ENCODE results near the gene EPS8L1. TPM values are rescaled to one million over a fixed set of nuclear protein-coding genes. Genes with fewer than 3 reads are reported as not detected.

Gene EPS8L1
- total RNA-seq, 1 experiment from 2014 or later, result 62.1 TPM

GRCh38 chr19:55131421-55131820 is 55.8 kb downstream of the EPS8L1 start:
- Histone ChIP-seq H3K27ac (ENCODE audit: low read depth, low read length) (no peak overlapping the region), H4K20me1 (ENCODE audit: insufficient read depth) (no peaks in the 10 kb centered on the region), H3K9ac (ENCODE audit: low read length) (no peak overlapping the region), H3K9me2 (ENCODE audit: insufficient read depth) (no peaks in the 10 kb centered on the region), H3K27me3 (ENCODE audit: insufficient read depth, low read length) (no peaks in the 10 kb centered on the region), H3K4me3 (replicated peaks in 1 of 2; ENCODE audit: low read depth in 1 of 2, low read length in 2 of 2) (no peak overlapping the region), H3K36me3 (ENCODE audit: control insufficient read depth in 1 of 2, insufficient read depth in 2 of 2, low read length in 2 of 2) (peaks cover 0 to 10% of the 10 kb centered on the region in 2 experiments; a peak in 2 of 4 replicates), H3K4me2 (ENCODE audit: low read length) (no peak overlapping the region), H2AFZ (ENCODE audit: low read depth, low read length, poor library complexity, severe bottlenecking) (no peak overlapping the region), H3K79me2 (ENCODE audit: insufficient read depth, low read length) (no peaks in the 10 kb centered on the region), H3K9me3 (ENCODE audit: control insufficient read depth in 1 of 2, insufficient read depth in 1 of 2, low read depth in 1 of 2, low read length in 2 of 2) (no peaks in the 10 kb centered on the region), H3K4me1 (ENCODE audit: control insufficient read depth in 1 of 2, insufficient read depth in 2 of 2, low read length in 2 of 2) (0 out of 4 replicates have a peak, but pooled peaks cover 0 to 3% of the 10 kb centered on the region in 2 experiments)
- ATAC-seq (no peak), DNase-seq (ENCODE audit: low read depth, low spot score) (no peak)
- POLR2A ChIA-PET, result no interaction called here
- BruUV-seq (replicated peaks), result no TSS peak
- RAD21 ChIA-PET (ENCODE audit: low non-redundant PET in 1 of 2, low total read pairs in 2 of 2, uncharacterized antibody in 2 of 2, unreplicated experiment in 2 of 2), result no interaction called here
- intact Hi-C loops (cut with micrococcal nuclease), result no loop called here
- TF ChIP-seq JUND (IDR thresholded peaks at IDR 0.05) (no peak), ZFX (IDR thresholded peaks at IDR 0.05) (no peak), EGR1 (IDR thresholded peaks at IDR 0.05; ENCODE audit: low read depth) (no peak)
- TF ChIP-seq, protein P1, sequence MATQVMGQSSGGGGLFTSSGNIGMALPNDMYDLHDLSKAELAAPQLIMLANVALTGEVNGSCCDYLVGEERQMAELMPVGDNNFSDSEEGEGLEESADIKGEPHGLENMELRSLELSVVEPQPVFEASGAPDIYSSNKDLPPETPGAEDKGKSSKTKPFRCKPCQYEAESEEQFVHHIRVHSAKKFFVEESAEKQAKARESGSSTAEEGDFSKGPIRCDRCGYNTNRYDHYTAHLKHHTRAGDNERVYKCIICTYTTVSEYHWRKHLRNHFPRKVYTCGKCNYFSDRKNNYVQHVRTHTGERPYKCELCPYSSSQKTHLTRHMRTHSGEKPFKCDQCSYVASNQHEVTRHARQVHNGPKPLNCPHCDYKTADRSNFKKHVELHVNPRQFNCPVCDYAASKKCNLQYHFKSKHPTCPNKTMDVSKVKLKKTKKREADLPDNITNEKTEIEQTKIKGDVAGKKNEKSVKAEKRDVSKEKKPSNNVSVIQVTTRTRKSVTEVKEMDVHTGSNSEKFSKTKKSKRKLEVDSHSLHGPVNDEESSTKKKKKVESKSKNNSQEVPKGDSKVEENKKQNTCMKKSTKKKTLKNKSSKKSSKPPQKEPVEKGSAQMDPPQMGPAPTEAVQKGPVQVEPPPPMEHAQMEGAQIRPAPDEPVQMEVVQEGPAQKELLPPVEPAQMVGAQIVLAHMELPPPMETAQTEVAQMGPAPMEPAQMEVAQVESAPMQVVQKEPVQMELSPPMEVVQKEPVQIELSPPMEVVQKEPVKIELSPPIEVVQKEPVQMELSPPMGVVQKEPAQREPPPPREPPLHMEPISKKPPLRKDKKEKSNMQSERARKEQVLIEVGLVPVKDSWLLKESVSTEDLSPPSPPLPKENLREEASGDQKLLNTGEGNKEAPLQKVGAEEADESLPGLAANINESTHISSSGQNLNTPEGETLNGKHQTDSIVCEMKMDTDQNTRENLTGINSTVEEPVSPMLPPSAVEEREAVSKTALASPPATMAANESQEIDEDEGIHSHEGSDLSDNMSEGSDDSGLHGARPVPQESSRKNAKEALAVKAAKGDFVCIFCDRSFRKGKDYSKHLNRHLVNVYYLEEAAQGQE (IDR thresholded peaks at IDR 0.05; ENCODE audit: low read depth), result no peak
- CTCF ChIA-PET, result no interaction called here

GRCh38 chr19:55132453-55133129 is 56.9 kb downstream of the EPS8L1 start:
- Histone ChIP-seq H3K79me2 (ENCODE audit: insufficient read depth, low read length) (no peaks in the 10 kb centered on the region), H3K27ac (ENCODE audit: low read depth, low read length) (no peak overlapping the region), H3K4me2 (ENCODE audit: low read length) (no peak overlapping the region), H3K36me3 (ENCODE audit: control insufficient read depth in 1 of 2, insufficient read depth in 2 of 2, low read length in 2 of 2) (peaks cover 0 to 13% of the 10 kb centered on the region in 2 experiments; a peak in 2 of 4 replicates), H2AFZ (ENCODE audit: low read depth, low read length, poor library complexity, severe bottlenecking) (no peak overlapping the region), H3K27me3 (ENCODE audit: insufficient read depth, low read length) (no peaks in the 10 kb centered on the region), H3K4me3 (replicated peaks in 1 of 2; ENCODE audit: low read depth in 1 of 2, low read length in 2 of 2) (no peak overlapping the region), H3K4me1 (ENCODE audit: control insufficient read depth in 1 of 2, insufficient read depth in 2 of 2, low read length in 2 of 2) (0 out of 4 replicates have a peak, but pooled peaks cover 0 to 3% of the 10 kb centered on the region in 2 experiments), H3K9ac (ENCODE audit: low read length) (no peak overlapping the region), H3K9me3 (ENCODE audit: control insufficient read depth in 1 of 2, insufficient read depth in 1 of 2, low read depth in 1 of 2, low read length in 2 of 2) (no peaks in the 10 kb centered on the region), H3K9me2 (ENCODE audit: insufficient read depth) (no peaks in the 10 kb centered on the region), H4K20me1 (ENCODE audit: insufficient read depth) (no peaks in the 10 kb centered on the region)
- ChIA-PET POLR2A (no interaction called here), RAD21 (ENCODE audit: low non-redundant PET in 1 of 2, low total read pairs in 2 of 2, uncharacterized antibody in 2 of 2, unreplicated experiment in 2 of 2) (no interaction called here), CTCF (no interaction called here)
- intact Hi-C loops (cut with micrococcal nuclease), result no loop called here
- DNase-seq (ENCODE audit: low read depth, low spot score), result no peak
- ATAC-seq, result no peak
- no TSS peak for BruUV-seq (replicated peaks)
- TF ChIP-seq EZH2 (IDR thresholded peaks at IDR 0.05), result no peak
- no peak for TF ChIP-seq CTCF (IDR thresholded peaks at IDR 0.05 in 2 of 3, conservative IDR thresholded peaks at IDR 0.05 in 1 of 3; ENCODE audit: borderline replicate concordance in 1 of 3, insufficient read depth in 1 of 3, low read depth in 2 of 3, low read length in 2 of 3)
- no peak for TF ChIP-seq ZFX (IDR thresholded peaks at IDR 0.05)
- no peak for TF ChIP-seq POLR2AphosphoS5 (IDR thresholded peaks at IDR 0.05; ENCODE audit: low read depth, low read length)
- TF ChIP-seq CEBPB (IDR thresholded peaks at IDR 0.05; ENCODE audit: low read depth), result no peak
- no peak for TF ChIP-seq YY1 (IDR thresholded peaks at IDR 0.05; ENCODE audit: extremely low read depth, insufficient replicate concordance, low read depth, low read length)
- TF ChIP-seq MAX (IDR thresholded peaks at IDR 0.05), result no peak
- TF ChIP-seq, protein P2, sequence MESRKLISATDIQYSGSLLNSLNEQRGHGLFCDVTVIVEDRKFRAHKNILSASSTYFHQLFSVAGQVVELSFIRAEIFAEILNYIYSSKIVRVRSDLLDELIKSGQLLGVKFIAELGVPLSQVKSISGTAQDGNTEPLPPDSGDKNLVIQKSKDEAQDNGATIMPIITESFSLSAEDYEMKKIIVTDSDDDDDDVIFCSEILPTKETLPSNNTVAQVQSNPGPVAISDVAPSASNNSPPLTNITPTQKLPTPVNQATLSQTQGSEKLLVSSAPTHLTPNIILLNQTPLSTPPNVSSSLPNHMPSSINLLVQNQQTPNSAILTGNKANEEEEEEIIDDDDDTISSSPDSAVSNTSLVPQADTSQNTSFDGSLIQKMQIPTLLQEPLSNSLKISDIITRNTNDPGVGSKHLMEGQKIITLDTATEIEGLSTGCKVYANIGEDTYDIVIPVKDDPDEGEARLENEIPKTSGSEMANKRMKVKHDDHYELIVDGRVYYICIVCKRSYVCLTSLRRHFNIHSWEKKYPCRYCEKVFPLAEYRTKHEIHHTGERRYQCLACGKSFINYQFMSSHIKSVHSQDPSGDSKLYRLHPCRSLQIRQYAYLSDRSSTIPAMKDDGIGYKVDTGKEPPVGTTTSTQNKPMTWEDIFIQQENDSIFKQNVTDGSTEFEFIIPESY (IDR thresholded peaks at IDR 0.05; ENCODE audit: extremely low read depth, insufficient replicate concordance, low read length), result no peak
- TF ChIP-seq EGR1 (IDR thresholded peaks at IDR 0.05; ENCODE audit: low read depth), result no peak

Data from HCT116 (cell line).